WERI-Rb-1 (cell line): ENCODE results near the gene IQGAP3.

Experiments
- DNase-seq: peaks from one replicate; pipeline ENCODE4 v3.0.0-alpha.2; 2020
- H3K27ac ChIP-seq: fragments of 250-450 bp; sonication (Bioruptor Pico); 2 replicates; pipeline ENCODE4 v1.5.1; 2020; ENCODE audit warnings: mild to moderate bottlenecking, moderate library complexity
- H3K27me3 ChIP-seq: fragments of 250-450 bp; sonication (Bioruptor Pico); 2 replicates; pipeline ENCODE4 v1.5.1; 2021; ENCODE audit warnings: mild to moderate bottlenecking, low read depth, moderate library complexity; ENCODE audit not compliant: insufficient read depth, severe bottlenecking
- H3K36me3 ChIP-seq: fragments of 250-450 bp; sonication (Bioruptor Pico); 2 replicates; pipeline ENCODE4 v1.5.1; 2020; ENCODE audit warnings: mild to moderate bottlenecking, moderate library complexity
- H3K4me3 ChIP-seq: 2 replicates; pipeline ENCODE4 v1.5.1; 2011; ENCODE audit warnings: low read depth, mild to moderate bottlenecking, control low read depth, low read length
- H3K9me3 ChIP-seq: fragments of 250-450 bp; sonication (Bioruptor Pico); 2 replicates; pipeline ENCODE4 v1.5.1; 2021; ENCODE audit warnings: mild to moderate bottlenecking, moderate library complexity; ENCODE audit not compliant: severe bottlenecking
- CTCF ChIP-seq: IDR thresholded peaks from 2 replicates; pipeline ENCODE4 v1.5.1; 2011; ENCODE audit warnings: low read depth, mild to moderate bottlenecking, control low read depth, inconsistent platforms, low read length

The IQGAP3 gene

DNA sequence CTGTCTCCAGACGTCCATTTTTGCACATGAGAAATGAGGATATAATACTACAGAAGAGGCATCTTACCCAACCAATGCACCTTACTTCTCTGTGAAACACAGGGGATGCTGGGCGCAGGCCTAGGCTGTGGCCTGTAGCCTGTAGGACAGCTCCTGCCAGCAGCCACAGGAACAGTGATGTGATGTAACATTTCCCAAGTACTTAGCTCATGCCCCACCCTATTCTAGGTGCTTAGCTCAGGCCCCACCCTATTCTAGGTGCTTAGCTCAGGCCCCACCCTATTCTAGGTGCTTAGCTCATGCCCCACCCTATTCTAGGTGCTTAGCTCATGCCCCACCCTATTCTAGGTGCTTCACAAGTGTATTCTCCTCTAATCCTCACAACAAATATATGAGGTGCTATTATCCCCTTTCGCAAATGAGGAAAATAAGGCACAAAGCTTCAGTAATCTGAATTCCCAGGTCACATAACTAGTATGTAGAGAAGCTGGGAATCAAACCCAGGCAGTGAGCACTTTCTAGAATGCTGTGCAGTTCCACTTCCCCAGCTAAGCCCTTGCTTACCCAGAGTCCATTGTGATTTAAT lies 14.6 kb upstream of the IQGAP3 start:
- TF ChIP-seq CTCF: no peak
- no peak for DNase-seq
- Histone ChIP-seq H3K27me3 (no peaks in the 10 kb centered on the region), H3K27ac (no peak overlapping the region), H3K9me3 (no peaks in the 10 kb centered on the region), H3K36me3 (no peaks in the 10 kb centered on the region), H3K4me3 (no peak overlapping the region)

DNA sequence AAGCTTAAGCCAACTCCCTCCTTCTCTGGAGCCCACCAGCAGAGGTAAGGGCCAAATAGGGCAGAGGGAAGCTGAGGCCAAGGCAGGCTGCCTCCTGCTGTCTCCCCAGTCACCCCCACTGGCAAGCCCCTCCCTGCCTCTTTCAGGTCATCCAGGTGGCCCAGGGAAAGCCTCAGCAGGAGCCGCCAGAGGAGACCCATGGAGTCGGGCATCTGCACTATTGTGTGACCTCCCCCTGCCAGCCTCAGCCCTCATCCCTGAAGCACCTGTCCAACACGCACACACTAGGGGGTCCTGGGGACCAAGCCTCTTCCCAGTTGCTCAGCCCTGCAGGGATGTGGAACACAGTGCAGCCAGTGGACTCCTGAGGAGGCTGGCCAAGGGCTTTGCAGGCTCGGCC lies 14.0 kb upstream of the IQGAP3 start:
- H3K4me3 ChIP-seq: no peak overlapping the region
- no peak for TF ChIP-seq CTCF

GRCh38 chr1:156584813-156585212 lies 12.4 kb upstream of the IQGAP3 start:
- no peaks in the 10 kb centered on the region for H3K27me3 ChIP-seq
- DNase-seq: peak; percentile 84
- H3K4me3 ChIP-seq: no peak overlapping the region
- peak; percentile 100 for TF ChIP-seq CTCF
- H3K27ac ChIP-seq: peak overlapping the region; percentile 51
- no peaks in the 10 kb centered on the region for H3K36me3 ChIP-seq
- H3K9me3 ChIP-seq: no peaks in the 10 kb centered on the region

More for the DNA sequence above, 14.0 kb upstream of the IQGAP3 start:
- H3K9me3 ChIP-seq: no peaks in the 10 kb centered on the region
- H3K36me3 ChIP-seq: no peaks in the 10 kb centered on the region
- DNase-seq: no peak
- H3K27me3 ChIP-seq: no peaks in the 10 kb centered on the region
- no peak overlapping the region for H3K27ac ChIP-seq

- H3K36me3 ChIP-seq: no peaks in the 10 kb centered on the region
- peak overlapping the region; percentile 51 for H3K27ac ChIP-seq
- TF ChIP-seq CTCF: peak; percentile 97
- no peaks in the 10 kb centered on the region for H3K27me3 ChIP-seq
- peak; percentile 90 for DNase-seq
- no peak overlapping the region for H3K4me3 ChIP-seq
- no peaks in the 10 kb centered on the region for H3K9me3 ChIP-seq
Observed at GRCh38 chr1:156583821-156584622, 11.7 kb upstream of the IQGAP3 start.

- H3K9me3 ChIP-seq: no peaks in the 10 kb centered on the region
- no peak overlapping the region for H3K4me3 ChIP-seq
- no peak for TF ChIP-seq CTCF
- H3K27me3 ChIP-seq: no peaks in the 10 kb centered on the region
- DNase-seq: no peak
- H3K27ac ChIP-seq: no peak overlapping the region
- H3K36me3 ChIP-seq: no peaks in the 10 kb centered on the region
Observed at GRCh38 chr1:156582388-156583017, 10.1 kb upstream of the IQGAP3 start.
